Rectal smooth muscle tissue (tissue), 1 donor: Measurements from ENCODE around the gene SMC1A.

ENCODE experiments used
- H3K27ac ChIP-seq: one replicate; pipeline ENCODE4 v1.7.0; 2013; ENCODE audit warnings: low read depth, low read length, inconsistent platforms
- H3K27me3 ChIP-seq: one replicate; pipeline ENCODE4 v1.7.0; 2013; ENCODE audit warnings: low read length; ENCODE audit not compliant: control insufficient read depth, insufficient read depth
- H3K36me3 ChIP-seq: one replicate; pipeline ENCODE4 v1.7.0; 2013; ENCODE audit warnings: low read length; ENCODE audit not compliant: control insufficient read depth, insufficient read depth
- H3K4me1 ChIP-seq: one replicate; pipeline ENCODE4 v1.7.0; 2013; ENCODE audit warnings: low read length; ENCODE audit not compliant: control insufficient read depth, insufficient read depth
- H3K4me3 ChIP-seq: one replicate; pipeline ENCODE4 v1.7.0; 2013; ENCODE audit warnings: low read length
- H3K9ac ChIP-seq: one replicate; pipeline ENCODE4 v1.7.0; 2013; ENCODE audit warnings: low read length

SMC1A gene

GRCh38 chrX:53412446-53412845 lies 10.0 kb downstream of the SMC1A start:
- no peak overlapping the region for H3K27ac ChIP-seq
- no peaks in the 10 kb centered on the region for H3K27me3 ChIP-seq
- H3K36me3 ChIP-seq, result peaks cover 52% of the 10 kb centered on the region
- H3K4me1 ChIP-seq, result no peaks in the 10 kb centered on the region
- no peak overlapping the region for H3K9ac ChIP-seq
- H3K4me3 ChIP-seq, result no peak overlapping the region

- Histone ChIP-seq H3K27me3 (no peaks in the 10 kb centered on the region), H3K27ac (no peak overlapping the region), H3K9ac (no peak overlapping the region), H3K4me1 (no peaks in the 10 kb centered on the region), H3K36me3 (peaks cover 45% of the 10 kb centered on the region), H3K4me3 (no peak overlapping the region)
Observed at GRCh38 chrX:53403535-53403934, 18.9 kb downstream of the SMC1A start.

GRCh38 chrX:53398216-53398615 lies 24.2 kb downstream of the SMC1A start:
- H3K27me3 ChIP-seq, result no peaks in the 10 kb centered on the region
- H3K4me1 ChIP-seq, result no peaks in the 10 kb centered on the region
- no peak overlapping the region for H3K4me3 ChIP-seq
- no peak overlapping the region for H3K9ac ChIP-seq
- no peak overlapping the region for H3K27ac ChIP-seq
- H3K36me3 ChIP-seq, result peaks cover 11% of the 10 kb centered on the region

GRCh38 chrX:53395605-53396298 lies 26.7 kb downstream of the SMC1A start:
- no peaks in the 10 kb centered on the region for H3K4me1 ChIP-seq
- no peak overlapping the region for H3K27ac ChIP-seq
- peaks cover 3% of the 10 kb centered on the region for H3K36me3 ChIP-seq
- H3K4me3 ChIP-seq, result no peak overlapping the region
- H3K27me3 ChIP-seq, result no peaks in the 10 kb centered on the region
- no peak overlapping the region for H3K9ac ChIP-seq

- Histone ChIP-seq H3K4me1 (no peaks in the 10 kb centered on the region), H3K27ac (no peak overlapping the region), H3K9ac (no peak overlapping the region), H3K36me3 (peaks cover 24% of the 10 kb centered on the region), H3K27me3 (no peaks in the 10 kb centered on the region), H3K4me3 (no peak overlapping the region)
Observed at GRCh38 chrX:53383376-53384076, 38.9 kb downstream of the SMC1A start.

GRCh38 chrX:53379747-53380146 lies 42.7 kb downstream of the SMC1A start:
- Histone ChIP-seq H3K36me3 (peaks cover 22% of the 10 kb centered on the region), H3K27ac (no peak overlapping the region), H3K4me3 (no peak overlapping the region), H3K9ac (no peak overlapping the region), H3K4me1 (no peaks in the 10 kb centered on the region), H3K27me3 (no peaks in the 10 kb centered on the region)

- Histone ChIP-seq H3K9ac (no peak overlapping the region), H3K36me3 (peaks cover 22% of the 10 kb centered on the region), H3K4me1 (no peaks in the 10 kb centered on the region), H3K27ac (no peak overlapping the region), H3K4me3 (no peak overlapping the region), H3K27me3 (no peaks in the 10 kb centered on the region)
Observed at GRCh38 chrX:53379008-53379710, 43.3 kb downstream of the SMC1A start.

- Histone ChIP-seq H3K27ac (no peak overlapping the region), H3K36me3 (peaks cover 17% of the 10 kb centered on the region)
Observed at GRCh38 chrX:53377464-53377863, 45.0 kb downstream of the SMC1A start.

GRCh38 chrX:53376888-53377287 lies 45.6 kb downstream of the SMC1A start:
- H3K9ac ChIP-seq, result no peak overlapping the region
- no peak overlapping the region for H3K4me3 ChIP-seq
- H3K4me1 ChIP-seq, result no peaks in the 10 kb centered on the region
- H3K36me3 ChIP-seq, result peaks cover 13% of the 10 kb centered on the region
- H3K27ac ChIP-seq, result no peak overlapping the region
- H3K27me3 ChIP-seq, result no peaks in the 10 kb centered on the region

More at GRCh38 chrX:53377464-53377863, 45.0 kb downstream of the SMC1A start:
- H3K9ac ChIP-seq, result no peak overlapping the region
- H3K4me3 ChIP-seq, result no peak overlapping the region
- H3K27me3 ChIP-seq, result no peaks in the 10 kb centered on the region
- H3K4me1 ChIP-seq, result no peaks in the 10 kb centered on the region

GRCh38 chrX:53374923-53375322 lies 47.5 kb downstream of the SMC1A start:
- no peak overlapping the region for H3K4me3 ChIP-seq
- no peaks in the 10 kb centered on the region for H3K27me3 ChIP-seq
- no peak overlapping the region for H3K9ac ChIP-seq
- H3K27ac ChIP-seq, result no peak overlapping the region
- H3K36me3 ChIP-seq, result no peaks in the 10 kb centered on the region
- H3K4me1 ChIP-seq, result no peaks in the 10 kb centered on the region

- Histone ChIP-seq H3K27ac (no peak overlapping the region), H3K9ac (no peak overlapping the region), H3K4me3 (no peak overlapping the region), H3K36me3 (no peaks in the 10 kb centered on the region), H3K4me1 (no peaks in the 10 kb centered on the region), H3K27me3 (no peaks in the 10 kb centered on the region)
Observed at GRCh38 chrX:53374222-53374820, 48.1 kb downstream of the SMC1A start.

GRCh38 chrX:53373307-53373706 lies 49.1 kb downstream of the SMC1A start:
- Histone ChIP-seq H3K27me3 (no peaks in the 10 kb centered on the region), H3K4me1 (no peaks in the 10 kb centered on the region), H3K4me3 (no peak overlapping the region), H3K9ac (no peak overlapping the region), H3K27ac (no peak overlapping the region), H3K36me3 (no peaks in the 10 kb centered on the region)
